ENCODE results near the gene KNG1.

KNG1 gene

GRCh38 chr3:186782542-186783057, 65.4 kb downstream of the KNG1 start:
- peak; percentile 36 for DNase-seq

- peak; percentile 49 for DNase-seq
Measured at GRCh38 chr3:186783058-186783730, 66.0 kb downstream of the KNG1 start, which contains the start of gene EIF4A2. TSS of gene EIF4A2 (plus strand) at chr3:186783577. CDS start at chr3:186783611, 34 bp downstream.

- DNase-seq = peak; percentile 18
Measured at GRCh38 chr3:186783731-186784515, 66.8 kb downstream of the KNG1 start.

- DNase-seq = no peak
Measured at GRCh38 chr3:186784820-186785494, 67.8 kb downstream of the KNG1 start.

GRCh38 chr3:186785495-186786018, 68.4 kb downstream of the KNG1 start:
- DNase-seq = no peak

- no peak for DNase-seq
Measured at GRCh38 chr3:186786922-186787321, 69.8 kb downstream of the KNG1 start.

GRCh38 chr3:186787642-186788481, 70.7 kb downstream of the KNG1 start:
- DNase-seq = no peak

GRCh38 chr3:186788482-186789370, 71.6 kb downstream of the KNG1 start:
- no peak for DNase-seq

GRCh38 chr3:186789554-186790260, 72.5 kb downstream of the KNG1 start:
- no peak for DNase-seq

- no peak for DNase-seq
Measured at GRCh38 chr3:186790261-186790981, 73.3 kb downstream of the KNG1 start.
